ENCODE data around the gene TEK.

GRCh38 chr9:27192291-27192960 is 83.4 kb downstream of the TEK start:
- TF ChIP-seq, protein P1, sequence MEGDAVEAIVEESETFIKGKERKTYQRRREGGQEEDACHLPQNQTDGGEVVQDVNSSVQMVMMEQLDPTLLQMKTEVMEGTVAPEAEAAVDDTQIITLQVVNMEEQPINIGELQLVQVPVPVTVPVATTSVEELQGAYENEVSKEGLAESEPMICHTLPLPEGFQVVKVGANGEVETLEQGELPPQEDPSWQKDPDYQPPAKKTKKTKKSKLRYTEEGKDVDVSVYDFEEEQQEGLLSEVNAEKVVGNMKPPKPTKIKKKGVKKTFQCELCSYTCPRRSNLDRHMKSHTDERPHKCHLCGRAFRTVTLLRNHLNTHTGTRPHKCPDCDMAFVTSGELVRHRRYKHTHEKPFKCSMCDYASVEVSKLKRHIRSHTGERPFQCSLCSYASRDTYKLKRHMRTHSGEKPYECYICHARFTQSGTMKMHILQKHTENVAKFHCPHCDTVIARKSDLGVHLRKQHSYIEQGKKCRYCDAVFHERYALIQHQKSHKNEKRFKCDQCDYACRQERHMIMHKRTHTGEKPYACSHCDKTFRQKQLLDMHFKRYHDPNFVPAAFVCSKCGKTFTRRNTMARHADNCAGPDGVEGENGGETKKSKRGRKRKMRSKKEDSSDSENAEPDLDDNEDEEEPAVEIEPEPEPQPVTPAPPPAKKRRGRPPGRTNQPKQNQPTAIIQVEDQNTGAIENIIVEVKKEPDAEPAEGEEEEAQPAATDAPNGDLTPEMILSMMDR (IDR thresholded peaks at IDR 0.05; ENCODE audit: borderline replicate concordance, extremely low read depth, low read length, poor library complexity, severe bottlenecking): no peak
- TF ChIP-seq EZH2 (IDR thresholded peaks at IDR 0.05; ENCODE audit: borderline replicate concordance, low read depth, low read length, severe bottlenecking): no peak

Data from DND-41 (cell line).